Caki2 (cell line): ENCODE results near the gene MED9. TPM values are rescaled to one million over a fixed set of nuclear protein-coding genes. Genes with fewer than 3 reads are reported as not detected.
"Not testable (repeated sequence)": the region's sequence is repeated elsewhere in the genome, so short reads cannot be mapped to it uniquely, and the experiment has no call there.

Experiments
- DNase-seq: peaks from one replicate; pipeline ENCODE4 v3.0.0-alpha.2; 2015; ENCODE audit warnings: low read depth
- in situ Hi-C: cut with HindIII; loops from 2 replicates; pipeline ENCODE4 v1.10.0; 2016; ENCODE audit warnings: low sequenced_read_pairs, low pct_unique_long_range_greater_than_20kb, mixed read lengths
- total RNA-seq: library from RNA; depleted of rRNA; stranded (reverse); fragments of >200 nt; shearing (Covaris generic); gene quantifications from 2 replicates; pipeline ENCODE4 v1.2.3, GENCODE V29; 2014; ENCODE audit warnings: low replicate concordance; rRNA removed

Gene MED9, protein sequence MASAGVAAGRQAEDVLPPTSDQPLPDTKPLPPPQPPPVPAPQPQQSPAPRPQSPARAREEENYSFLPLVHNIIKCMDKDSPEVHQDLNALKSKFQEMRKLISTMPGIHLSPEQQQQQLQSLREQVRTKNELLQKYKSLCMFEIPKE
- 17.0 and 19.6 TPM in 2 replicates for total RNA-seq

DNA sequence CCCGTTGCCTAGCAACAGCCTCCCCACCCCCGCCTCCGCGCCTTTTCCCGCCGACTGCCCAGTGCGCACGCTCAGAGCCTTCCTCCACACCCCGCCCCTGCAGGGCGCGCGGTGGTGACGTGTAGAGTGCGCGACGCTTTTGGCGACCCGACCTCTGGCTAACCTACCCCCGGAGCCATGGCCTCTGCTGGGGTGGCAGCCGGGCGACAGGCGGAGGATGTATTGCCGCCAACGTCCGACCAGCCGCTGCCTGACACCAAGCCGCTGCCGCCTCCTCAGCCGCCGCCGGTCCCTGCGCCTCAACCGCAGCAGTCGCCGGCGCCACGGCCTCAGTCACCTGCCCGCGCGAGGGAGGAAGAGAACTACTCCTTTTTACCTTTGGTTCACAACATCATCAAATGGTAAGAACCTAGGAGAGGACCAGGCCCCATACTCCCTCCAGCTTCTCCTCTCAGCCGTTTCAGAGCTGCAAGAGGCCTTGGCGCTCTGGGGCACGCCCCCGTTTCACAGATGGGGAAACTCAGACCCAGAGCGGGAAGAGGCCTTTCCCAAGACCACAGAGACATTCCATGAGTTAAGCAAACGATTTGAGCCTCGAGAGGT, at the start of gene MED9:
Gene MED9 (plus strand): TSS at position 136 of the 603 bp plus-strand sequence. CDS start 42 bp downstream, at position 178.
- DNase-seq: peak; percentile 73
- in situ Hi-C loops: no loop called here

DNA sequence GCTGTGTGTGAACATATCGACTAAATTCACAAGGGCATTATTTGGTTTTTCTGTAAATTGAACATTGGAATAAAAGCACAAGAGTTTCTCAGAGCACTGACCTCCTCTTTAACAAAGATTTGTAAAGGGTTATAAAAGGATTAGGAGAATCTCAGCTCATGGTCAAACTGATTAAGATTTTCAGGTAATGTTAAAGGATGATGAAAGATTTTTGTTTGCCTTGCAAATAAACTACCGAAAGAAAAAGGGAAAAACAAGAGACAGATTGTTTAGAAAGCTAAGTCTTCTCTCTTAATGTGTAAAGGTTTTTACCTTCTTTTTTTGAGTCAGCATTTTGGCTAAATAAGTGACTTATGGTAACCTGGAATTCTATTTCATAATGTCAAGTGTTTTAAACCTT, 47.6 kb upstream of the MED9 start:
- in situ Hi-C loops: no loop called here
- DNase-seq: no peak

DNA sequence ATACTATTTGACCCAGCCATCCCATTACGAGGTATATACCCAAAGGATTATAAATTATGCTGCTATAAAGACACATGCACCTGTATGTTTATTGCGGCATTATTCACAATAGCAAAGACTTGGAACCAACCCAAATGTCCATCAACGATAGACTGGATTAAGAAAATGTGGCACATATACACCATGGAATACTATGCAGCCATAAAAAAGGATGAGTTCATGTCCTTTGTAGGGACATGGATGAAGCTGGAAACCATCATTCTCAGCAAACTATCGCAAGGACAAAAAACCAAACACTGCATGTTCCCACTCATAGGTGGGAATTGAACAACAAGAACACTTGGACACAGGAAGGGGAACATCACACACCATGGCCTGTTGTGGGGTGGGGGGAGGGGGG, 45.9 kb upstream of the MED9 start:
- DNase-seq, in situ Hi-C loops: not testable (repeated sequence)

DNA sequence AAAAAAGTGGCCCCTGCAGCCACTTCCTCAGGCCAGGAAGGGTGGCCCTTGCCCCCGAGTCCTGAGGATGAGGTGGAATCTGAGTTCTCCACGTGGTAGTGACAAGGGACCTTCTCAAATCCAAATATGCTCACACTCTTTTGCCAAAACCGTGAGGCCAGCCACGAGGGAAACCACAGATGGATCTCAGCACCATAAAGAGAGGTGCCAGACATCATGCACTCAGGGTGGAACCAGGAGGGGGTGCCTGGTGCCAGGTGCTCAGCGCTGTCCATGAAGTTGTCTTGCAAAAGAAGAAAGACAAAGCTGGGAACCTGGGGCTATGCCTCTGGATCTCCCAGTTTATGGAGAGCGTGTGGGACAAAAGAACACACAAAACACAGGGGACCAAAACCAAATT, 45.2 kb upstream of the MED9 start:
- DNase-seq: no peak
- in situ Hi-C loops: no loop called here

DNA sequence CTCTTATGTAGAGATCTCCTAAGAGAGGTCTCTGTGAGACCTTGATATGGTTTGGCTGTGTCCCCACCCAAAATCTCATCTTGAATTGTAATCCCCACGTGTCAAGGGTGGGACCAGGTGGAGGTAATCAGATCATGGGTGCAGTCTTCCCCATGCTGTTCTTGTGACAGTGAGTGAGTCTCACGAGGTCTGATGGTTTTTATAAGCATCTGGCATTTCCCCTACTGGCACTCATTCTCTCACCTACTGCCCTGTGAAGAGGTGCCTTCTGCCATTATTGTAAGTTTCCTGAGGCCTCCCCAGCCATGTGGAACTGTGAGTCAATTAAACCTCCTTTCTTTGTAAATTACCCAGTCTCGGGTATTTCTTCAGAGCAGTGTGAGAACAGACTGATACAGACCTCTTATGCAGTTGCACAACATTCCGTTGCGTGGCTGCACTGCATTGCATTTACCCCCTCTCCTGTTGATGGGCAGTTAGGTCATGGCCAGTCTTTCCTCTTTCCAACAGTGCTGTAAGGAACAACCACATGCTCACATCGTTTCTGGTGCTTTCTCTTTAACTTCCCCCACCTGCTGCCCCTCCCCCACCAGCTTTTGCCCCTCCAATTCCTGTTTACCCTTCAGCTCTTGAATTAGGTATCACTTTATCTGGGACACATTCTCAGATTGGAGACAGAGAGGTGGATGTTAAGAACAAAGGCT, 43.6 kb upstream of the MED9 start:
- in situ Hi-C loops: no loop called here
- DNase-seq: no peak

DNA sequence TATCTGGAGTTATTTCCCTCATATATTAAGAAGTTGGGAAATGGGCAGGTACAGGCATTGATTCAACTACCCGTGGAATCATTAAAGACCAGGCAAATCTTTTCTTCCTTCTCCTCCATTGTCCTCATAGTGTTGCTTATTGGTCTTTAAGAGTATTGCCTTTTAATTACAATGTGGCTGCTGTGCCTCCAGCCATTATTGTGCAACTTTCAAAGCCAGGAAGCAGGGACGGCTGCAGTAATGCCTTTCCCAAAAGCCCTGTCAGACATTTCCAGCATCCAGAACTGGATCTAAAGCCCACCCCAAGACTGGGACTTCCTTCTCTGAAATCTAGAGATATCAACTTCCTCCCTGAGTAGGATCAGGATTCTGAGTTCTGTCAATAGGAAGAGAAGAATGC, 42.3 kb upstream of the MED9 start:
- in situ Hi-C loops: no loop called here

DNA sequence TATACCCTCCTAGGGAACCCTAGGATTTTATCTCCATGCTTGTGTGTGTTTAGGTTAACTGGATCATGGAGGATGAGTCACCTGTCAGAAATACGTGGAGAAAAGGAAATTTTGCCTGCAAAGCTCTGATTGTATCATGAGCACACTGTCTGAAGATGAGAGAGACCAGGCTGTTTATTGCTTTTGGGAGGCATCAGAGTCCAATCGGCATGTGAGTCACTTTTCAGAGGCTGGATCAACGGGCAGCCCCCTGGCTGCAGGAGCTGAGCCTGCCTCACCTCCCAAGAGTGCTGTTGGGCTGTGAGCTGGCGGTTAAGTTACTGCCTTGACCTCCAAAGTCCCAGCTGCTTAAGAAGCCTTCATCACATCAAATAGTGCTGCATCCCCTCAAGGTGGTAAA, 41.5 kb upstream of the MED9 start:
- in situ Hi-C loops: no loop called here
- peak; percentile 48 for DNase-seq

More for the DNA sequence above, 42.3 kb upstream of the MED9 start:
- no peak for DNase-seq

DNA sequence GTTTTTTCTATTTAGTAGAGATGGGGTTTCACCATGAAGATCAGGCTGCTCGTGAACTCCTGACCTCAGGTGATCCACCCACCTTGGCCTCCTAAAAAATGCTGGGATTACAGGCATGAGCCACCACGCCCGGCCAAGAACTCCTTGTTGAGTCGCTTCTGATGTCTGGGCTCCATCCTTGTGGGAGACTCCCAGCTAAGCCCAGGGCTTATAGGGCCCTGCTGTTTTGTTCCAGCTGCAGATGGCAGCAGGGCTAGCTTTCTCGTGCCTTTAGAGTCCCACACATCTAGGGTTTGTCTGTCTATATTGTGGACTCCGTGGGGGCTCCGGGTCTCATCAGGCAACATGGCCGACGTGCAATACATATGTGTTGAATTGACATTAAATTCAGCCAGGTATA, 39.3 kb upstream of the MED9 start:
- in situ Hi-C loops: no loop called here
- no peak for DNase-seq

DNA sequence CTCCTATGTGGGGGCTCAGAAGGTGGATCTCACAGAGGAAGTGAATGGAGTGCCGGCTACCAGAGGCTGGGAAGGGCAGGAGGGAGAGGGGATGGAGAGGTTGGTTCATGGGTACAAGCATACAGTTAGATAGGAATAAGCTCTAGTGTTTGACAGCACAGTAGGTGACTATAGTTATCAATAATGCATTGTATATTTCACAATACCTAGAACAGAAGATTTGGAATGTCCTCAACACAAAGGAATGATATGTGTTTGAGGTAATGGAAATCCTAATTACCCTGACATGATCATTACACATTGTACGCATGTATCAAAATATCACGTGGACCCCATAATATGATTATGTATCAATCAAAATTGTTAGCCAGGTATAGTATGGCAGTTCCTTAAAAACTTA, 38.9 kb upstream of the MED9 start:
- in situ Hi-C loops: no loop called here
- DNase-seq: no peak

DNA sequence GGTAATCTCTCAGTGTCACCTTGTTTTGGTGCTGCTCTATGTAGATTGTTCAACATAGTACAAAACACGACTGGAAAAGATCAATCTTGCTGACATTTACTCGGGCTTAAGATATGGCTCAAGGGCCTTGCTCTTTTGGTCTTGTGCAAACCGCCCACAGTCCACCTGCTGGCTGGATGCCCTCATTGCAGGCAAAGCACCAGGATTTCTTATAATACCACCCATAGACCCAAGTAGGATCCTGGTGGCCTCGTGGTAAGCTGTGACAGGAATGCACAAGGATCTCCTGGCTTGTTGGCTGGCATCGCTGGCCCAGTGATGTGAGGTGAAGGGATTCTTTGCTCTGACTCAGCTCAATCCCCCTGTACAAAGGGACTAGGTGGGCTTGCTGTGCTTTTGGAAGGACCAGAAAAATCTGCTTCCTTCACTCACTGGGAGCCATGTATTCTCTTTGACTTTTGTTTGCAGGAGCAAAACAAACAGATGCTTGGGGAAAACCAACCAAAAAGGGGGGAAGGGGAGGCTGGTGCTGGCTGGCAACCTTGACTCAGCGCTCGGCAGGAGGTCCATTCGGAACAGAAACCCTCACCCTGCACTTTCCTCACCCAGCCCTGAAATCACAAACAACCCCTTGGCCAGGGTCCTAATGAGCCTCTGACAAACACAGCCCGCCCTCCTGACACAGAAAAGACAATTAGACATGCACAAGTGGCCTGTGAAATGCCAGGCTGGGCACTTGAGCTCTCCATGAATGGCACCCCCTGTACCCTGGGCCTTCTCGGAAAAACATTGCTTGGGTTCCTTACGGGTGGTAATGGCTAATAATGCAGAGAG, 36.6 kb upstream of the MED9 start:
- in situ Hi-C loops: no loop called here

DNA sequence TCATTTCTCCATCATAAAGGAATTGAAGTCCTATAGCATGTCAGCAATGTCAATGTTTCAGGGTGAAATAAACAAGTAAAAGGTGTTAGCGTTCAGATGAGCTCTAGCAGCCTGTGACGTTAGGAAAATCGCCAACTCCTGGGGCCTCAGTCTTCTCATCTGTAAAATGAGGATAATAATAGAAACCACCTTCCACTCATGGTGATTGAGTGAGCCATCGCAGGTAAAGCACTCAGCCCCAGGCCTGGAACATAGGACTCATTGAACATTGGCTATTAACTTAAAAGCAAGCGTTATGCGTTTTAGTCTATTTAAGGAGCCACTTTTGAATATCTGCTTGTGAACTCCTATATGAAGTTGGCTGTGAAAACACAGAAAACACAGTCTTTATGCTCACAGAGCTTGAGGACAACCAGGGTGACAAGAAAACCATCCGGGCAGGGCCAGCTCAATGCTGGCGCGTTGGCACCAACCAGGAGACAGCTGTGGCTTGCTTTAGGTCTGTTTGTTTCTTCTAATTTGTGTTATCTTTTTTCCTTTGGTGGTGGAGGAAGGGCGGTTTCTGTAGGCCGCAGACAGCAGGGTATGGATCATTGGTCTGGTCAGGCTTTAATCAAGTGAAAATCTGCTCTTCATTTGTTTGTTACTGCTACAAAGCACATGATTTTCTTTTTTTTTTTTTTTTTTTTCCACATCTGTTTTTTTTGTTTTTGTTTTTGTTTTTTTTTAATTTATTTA, 35.7 kb upstream of the MED9 start:
- in situ Hi-C loops: no loop called here
- no peak for DNase-seq

More for the DNA sequence above, 36.6 kb upstream of the MED9 start:
- DNase-seq: peak; percentile 12

DNA sequence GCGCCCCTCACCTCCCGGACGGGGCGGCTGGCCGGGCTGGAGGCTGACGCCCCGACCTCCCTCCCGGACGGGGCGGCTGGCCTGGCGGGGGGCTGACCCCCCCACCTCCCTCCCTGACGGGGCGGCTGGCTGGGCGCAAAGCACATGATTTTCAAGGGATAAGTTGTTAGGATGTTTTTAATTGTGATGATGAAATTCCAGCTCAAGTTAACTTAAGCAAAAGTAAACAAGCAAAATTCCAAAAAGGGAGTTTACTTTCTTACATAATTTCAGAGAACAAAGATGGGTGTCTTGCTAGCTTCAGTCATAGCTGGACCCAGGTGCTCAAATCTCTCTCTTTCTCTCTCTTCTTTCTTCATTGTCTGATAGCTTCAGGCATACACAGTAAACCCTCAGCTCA, 33.6 kb upstream of the MED9 start:
- in situ Hi-C loops: no loop called here
- no peak for DNase-seq

DNA sequence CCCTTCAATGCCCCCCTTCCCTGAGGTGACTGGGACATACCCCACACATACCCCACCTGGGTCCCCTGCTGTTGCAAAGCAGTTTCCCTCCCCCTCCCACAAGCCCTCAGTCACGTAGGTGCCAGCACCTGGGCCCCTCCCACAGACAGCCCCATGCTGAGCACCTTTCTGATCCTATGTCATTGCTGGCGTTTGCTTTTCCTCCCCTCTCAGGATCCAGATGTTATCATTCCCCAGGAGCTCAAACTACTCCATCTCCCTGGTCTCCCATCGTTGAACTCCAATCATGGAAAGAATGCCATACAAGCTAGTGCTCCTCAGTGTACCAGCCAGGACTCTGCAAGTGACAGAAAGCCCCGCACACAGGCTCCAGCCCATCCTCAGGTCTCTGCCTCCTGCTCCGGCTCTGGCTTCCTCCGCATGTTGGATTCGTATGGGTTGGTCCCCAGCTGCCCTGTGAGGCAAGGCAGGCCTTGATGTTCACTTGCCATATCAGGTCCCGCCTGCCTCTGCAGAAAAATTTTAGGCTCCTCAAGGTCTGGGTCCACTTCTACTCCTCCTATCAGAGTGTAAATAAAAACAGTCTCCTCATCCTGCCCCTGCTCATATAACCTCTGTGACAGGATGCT, 31.4 kb upstream of the MED9 start:
- in situ Hi-C loops: no loop called here

DNA sequence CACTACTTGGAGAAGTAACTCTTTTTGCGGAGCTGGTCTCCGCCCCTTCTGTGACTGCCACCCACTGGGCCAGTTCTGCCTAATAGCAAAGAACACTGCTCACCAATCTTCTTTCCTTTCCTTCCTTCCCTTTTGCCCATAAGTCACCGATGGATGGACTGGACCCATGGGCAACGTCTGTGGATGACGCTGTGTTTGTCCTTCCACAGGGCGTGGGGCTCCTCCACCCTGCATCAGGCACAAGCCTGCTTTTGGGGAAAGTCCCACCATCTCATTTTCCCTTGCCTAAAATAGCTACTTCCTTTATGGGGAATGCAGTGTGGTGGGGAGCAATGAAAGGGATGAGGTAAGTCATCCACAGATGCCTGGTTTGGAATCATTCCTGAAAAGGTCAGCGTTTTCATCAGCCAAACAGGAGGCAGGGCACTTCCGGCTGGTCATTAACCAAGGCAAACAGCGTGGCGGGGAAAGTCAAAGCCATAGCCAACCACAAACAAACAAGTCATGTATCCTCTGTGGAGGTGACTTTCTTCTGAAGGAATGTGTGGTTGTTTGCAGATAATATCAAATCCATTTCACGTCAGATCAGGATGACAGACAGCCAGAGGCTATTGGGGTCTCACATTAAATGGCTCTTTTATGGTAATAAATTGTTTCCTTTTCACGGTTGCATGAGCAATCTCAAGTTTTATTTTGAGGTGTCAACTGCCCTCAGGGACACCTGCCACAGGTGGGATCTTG, 30.7 kb upstream of the MED9 start:
- in situ Hi-C loops: no loop called here
- DNase-seq: peak; percentile 94

More for the DNA sequence above, 31.4 kb upstream of the MED9 start:
- no peak for DNase-seq

DNA sequence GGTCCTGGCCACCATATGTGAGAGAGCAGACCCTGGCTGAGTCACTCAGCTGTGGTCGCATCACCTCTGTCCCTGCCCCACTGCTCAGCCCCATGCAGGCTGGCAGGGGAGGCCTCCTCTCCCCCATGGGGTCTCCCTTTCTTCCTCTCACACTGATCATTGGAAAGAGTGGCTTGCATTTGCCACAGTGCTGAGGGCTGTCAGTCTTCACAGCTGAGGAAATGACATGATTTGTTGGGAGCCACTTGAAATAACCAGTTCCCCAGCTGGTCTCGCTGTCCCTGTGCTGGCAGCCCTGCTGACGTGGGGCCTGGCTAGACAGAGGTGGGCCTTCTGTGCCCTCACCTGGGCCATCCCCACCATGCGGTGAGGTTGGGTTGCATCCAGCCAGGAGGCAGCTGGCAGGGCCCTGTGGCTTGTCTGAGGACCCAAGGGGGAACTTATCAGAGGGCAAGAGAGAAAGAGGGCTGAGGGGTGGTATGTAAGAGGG, 30.1 kb upstream of the MED9 start:
- in situ Hi-C loops: no loop called here
- no peak for DNase-seq

DNA sequence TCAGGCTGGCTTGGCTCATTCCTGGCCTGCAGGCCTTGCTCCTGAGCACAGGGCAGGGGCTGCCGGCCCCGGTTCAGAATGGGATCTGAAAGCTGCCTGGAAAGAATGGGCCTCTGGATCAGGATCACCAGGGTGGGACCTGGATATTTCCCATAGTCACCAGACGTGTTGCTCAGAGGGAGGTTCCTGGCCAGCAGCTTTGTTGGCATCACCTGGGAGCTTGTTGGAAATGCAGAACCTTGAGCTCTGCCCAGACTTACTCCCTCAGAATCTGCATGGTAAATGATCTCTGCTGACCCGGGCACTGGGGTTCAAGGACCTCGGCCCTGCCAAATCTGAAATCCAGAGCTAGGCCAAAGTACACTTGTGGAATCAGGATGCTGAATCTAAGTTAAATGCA, 29.5 kb upstream of the MED9 start:
- in situ Hi-C loops: no loop called here
- no peak for DNase-seq

DNA sequence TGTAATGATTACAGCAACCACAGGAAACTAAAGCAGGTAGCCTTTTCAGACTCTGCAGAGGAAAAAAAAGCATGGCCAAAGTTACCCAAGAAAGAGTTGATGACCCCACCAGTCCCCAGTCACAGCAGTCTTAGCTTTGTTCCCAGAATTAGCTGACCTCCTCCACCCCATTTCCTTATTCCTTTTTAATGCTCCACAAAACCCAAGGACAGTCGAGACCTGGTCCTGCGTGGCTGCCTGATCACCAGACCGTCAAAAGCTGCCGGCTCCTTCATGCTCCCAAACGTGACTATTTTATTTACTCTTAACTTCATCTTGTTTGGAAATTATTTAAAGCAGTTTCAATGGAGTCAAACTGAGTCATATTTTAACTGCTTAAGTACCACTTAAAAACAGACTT, 28.7 kb upstream of the MED9 start:
- DNase-seq: peak; percentile 77
- in situ Hi-C loops: no loop called here
